ENCODE results near the gene C1QTNF2. TPM values are rescaled to one million over a fixed set of nuclear protein-coding genes. Genes with fewer than 3 reads are reported as not detected.

The C1QTNF2 gene
- total and polyA plus RNA-seq, 8 donors: 0.09 to 0.41 (median 0.24) TPM; not detected in 2

DNA sequence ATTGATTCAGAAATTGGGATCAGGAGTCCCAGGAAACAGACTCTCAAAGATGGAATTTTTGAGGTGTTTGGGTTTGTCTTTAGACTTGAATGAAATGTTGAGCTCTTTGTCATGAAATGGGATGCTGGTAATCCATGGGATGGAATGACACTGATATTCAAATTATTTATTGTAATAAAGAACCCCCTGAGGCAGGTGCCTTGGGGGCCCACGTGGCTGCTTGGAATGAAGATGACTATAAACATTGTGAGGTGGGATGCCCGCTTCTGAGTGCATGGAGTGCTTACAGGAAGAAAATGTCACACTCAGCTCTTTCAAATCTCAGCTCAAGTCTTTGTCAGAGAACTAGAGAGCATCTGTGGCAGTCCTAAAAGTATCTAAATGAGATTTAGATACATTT lies 9.6 kb upstream of the C1QTNF2 start:
- H3K27me3 ChIP-seq: no peaks in the 10 kb centered on the region
- WGBS, 2 donors: 59 to 70% methylated on average over 2 of the region's 2 CpGs
- no peak for TF ChIP-seq CTCF (IDR thresholded peaks at IDR 0.05)
- H3K4me3 ChIP-seq: no peak overlapping the region
- H3K9me3 ChIP-seq: no peaks in the 10 kb centered on the region
- no peak overlapping the region for H3K27ac ChIP-seq
- no peak for DNase-seq
- intact Hi-C loops (cut with DNase I): no loop called here
- H3K4me1 ChIP-seq: no peaks in the 10 kb centered on the region
- no peak for ATAC-seq
- no peaks in the 10 kb centered on the region for H3K36me3 ChIP-seq
- no peak for FAIRE-seq

GRCh38 chr5:160379511-160379910 lies 9.1 kb upstream of the C1QTNF2 start:
- Histone ChIP-seq H3K27ac (no peak overlapping the region), H3K9me3 (no peaks in the 10 kb centered on the region), H3K4me1 (no peaks in the 10 kb centered on the region), H3K4me3 (no peak overlapping the region), H3K36me3 (no peaks in the 10 kb centered on the region), H3K27me3 (no peaks in the 10 kb centered on the region)
- FAIRE-seq (no peak), ATAC-seq (no peak), DNase-seq (no peak)
- intact Hi-C loops (cut with DNase I): no loop called here
- WGBS, 2 donors: 60 to 64% methylated on average over 4 of the region's 4 CpGs
- TF ChIP-seq CTCF (IDR thresholded peaks at IDR 0.05): no peak

- TF ChIP-seq CTCF (IDR thresholded peaks at IDR 0.05): no peak
- Histone ChIP-seq H3K4me1 (no peaks in the 10 kb centered on the region), H3K9me3 (no peaks in the 10 kb centered on the region), H3K4me3 (no peak overlapping the region), H3K27me3 (no peaks in the 10 kb centered on the region), H3K27ac (no peak overlapping the region), H3K36me3 (no peaks in the 10 kb centered on the region)
- WGBS, 2 donors: 32 to 47% methylated on average over 2 of the region's 2 CpGs
- ATAC-seq: no peak
- no peak for FAIRE-seq
- DNase-seq: no peak
- intact Hi-C loops (cut with DNase I): no loop called here
These were observed 7.9 kb upstream of the C1QTNF2 start for GRCh38 chr5:160378330-160378729.

GRCh38 chr5:160377651-160378050 lies 7.2 kb upstream of the C1QTNF2 start:
- DNase-seq (no peak), FAIRE-seq (no peak), ATAC-seq (no peak)
- Histone ChIP-seq H3K36me3 (no peaks in the 10 kb centered on the region), H3K27me3 (no peaks in the 10 kb centered on the region), H3K9me3 (no peaks in the 10 kb centered on the region), H3K4me1 (no peaks in the 10 kb centered on the region), H3K27ac (no peak overlapping the region), H3K4me3 (no peak overlapping the region)
- intact Hi-C loops (cut with DNase I): no loop called here
- WGBS, 2 donors: 84 to 86% methylated on average over 5 of the region's 5 CpGs
- no peak for TF ChIP-seq CTCF (IDR thresholded peaks at IDR 0.05)

- DNase-seq: no peak
- Histone ChIP-seq H3K9me3 (no peaks in the 10 kb centered on the region), H3K4me3 (no peak overlapping the region), H3K4me1 (no peaks in the 10 kb centered on the region), H3K27ac (no peak overlapping the region), H3K27me3 (no peaks in the 10 kb centered on the region), H3K36me3 (no peaks in the 10 kb centered on the region)
- no peak for ATAC-seq
- intact Hi-C loops (cut with DNase I): no loop called here
- TF ChIP-seq CTCF (IDR thresholded peaks at IDR 0.05): no peak
- no peak for FAIRE-seq
These were observed 6.0 kb upstream of the C1QTNF2 start for GRCh38 chr5:160376416-160376815.
